GM20431 (cell line): ENCODE data around the gene TRMT2B.
"Not testable (repeated sequence)": the region's sequence is repeated elsewhere in the genome, so short reads cannot be mapped to it uniquely, and the experiment has no call there.

Experiments used
- in situ Hi-C: fragments of 300-500 bp; cut with MseI, MboI; formaldehyde crosslinking; loops from one replicate; pipeline ENCODE4 v1.15.0; 2020; ENCODE audit warnings: low sequenced_read_pairs; ENCODE audit not compliant: unreplicated experiment

TRMT2B gene, protein sequence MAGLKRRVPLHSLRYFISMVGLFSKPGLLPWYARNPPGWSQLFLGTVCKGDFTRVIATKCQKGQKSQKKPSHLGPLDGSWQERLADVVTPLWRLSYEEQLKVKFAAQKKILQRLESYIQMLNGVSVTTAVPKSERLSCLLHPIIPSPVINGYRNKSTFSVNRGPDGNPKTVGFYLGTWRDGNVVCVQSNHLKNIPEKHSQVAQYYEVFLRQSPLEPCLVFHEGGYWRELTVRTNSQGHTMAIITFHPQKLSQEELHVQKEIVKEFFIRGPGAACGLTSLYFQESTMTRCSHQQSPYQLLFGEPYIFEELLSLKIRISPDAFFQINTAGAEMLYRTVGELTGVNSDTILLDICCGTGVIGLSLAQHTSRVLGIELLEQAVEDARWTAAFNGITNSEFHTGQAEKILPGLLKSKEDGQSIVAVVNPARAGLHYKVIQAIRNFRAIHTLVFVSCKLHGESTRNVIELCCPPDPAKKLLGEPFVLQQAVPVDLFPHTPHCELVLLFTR

DNA sequence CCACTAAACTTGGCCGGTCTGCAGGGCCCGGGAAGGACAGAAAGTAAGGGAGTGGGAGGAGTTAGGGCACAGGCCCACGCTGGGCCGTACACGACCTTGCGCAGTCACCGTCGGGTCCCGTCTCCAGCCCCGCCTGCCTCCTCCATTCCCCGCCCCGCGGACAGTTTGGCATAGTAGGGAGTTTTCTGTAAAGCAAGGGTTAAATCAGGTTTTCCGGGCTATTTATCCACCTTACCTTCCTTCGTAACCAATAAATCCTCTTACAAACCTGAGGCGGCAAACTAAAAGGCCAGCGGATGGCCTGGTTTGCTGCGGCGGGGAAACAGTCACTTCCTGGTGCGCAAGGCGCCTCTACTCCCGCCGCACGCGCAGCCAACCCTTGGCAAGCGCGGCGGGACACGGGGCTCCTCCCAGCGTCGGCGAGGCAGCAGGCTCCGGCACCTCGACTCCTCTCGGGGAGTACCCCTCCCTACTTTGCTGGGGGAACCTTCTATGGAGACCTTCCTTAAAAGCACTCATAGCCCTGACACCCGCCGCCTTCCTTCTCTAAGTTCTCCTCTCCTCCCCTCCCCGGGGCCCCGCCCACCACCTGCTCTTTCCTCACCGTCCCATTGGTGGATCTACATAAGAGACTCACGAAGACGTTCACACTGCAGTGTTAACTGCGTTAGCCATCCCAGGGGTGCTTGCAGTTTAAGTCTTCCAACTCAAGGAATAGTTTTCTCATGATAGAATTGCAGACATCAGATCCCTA lies at the start of gene TRMT2B:
TRMT2B (minus strand) TSS at position 563 of the 754 bp plus-strand sequence. CDS start 9,822 bp downstream, outside the sequence.
- in situ Hi-C loops: no loop called here

- in situ Hi-C loops: no loop called here
Observed at GRCh38 chrX:101097546-101098453, 45.9 kb upstream of the TRMT2B start, which contains the start of gene CENPI. CENPI (plus strand) TSS chrX:101098204; CDS start chrX:101101071, 2,867 bp downstream.

DNA sequence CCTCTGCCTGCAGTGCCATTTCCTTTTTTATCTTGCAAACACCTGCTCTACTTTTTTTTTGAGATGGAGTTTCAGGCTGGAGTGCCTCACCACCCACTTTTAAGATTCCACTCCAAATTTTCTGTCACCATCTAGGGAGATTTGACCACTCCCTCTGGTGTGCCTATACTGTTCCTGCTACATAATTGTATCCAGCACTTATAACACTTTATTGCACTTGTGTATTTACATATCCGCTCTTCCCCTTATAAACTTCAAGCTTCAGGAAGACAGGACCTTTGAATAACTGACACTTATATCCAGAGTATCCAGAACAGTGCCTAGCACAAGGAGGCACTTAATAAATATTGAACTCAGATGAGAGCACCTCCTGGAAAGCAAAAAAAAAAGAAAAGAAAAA lies 39.9 kb upstream of the TRMT2B start:
- in situ Hi-C loops: no loop called here

GRCh38 chrX:101081231-101081630 lies 29.3 kb upstream of the TRMT2B start:
- in situ Hi-C loops: no loop called here

DNA sequence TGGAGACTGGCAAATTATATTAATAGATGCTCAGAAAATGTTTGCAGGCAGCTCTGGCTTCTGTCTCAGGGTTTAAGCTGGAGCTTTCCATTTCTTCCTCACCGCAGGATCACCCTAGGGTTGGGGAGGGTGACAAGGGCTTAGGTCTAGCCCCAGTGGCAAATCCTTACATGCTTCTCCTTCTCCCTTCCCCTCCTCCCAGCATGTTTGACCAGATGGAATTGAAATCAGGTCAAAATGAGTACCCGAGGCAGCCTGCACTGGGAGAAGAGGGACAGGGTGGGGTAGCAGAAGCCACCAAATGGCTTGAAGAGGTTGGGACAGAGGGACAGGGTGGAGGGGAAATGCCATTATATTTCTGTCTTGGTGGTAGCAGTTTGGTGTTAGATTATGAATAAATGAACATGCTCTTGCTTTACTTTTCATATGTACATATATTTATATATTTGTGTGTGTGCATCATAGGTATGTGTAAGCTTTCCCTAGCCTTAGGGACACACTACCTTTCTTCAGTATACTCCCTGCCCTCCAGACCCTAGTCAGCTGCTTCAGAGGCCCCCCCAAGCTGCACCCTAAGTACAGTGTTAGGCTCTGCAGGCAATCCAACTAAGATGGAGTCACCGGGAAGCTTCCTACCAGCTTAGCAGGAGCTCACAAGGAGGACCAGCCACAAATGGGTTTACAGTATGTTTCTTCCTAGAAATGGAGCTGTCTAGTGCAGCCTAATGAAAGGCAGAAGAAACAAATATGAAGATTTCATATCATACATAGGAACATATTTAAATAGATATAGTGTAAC lies 28.6 kb upstream of the TRMT2B start:
- in situ Hi-C loops: no loop called here

- in situ Hi-C loops: no loop called here
Observed at GRCh38 chrX:101079736-101080270, 27.9 kb upstream of the TRMT2B start.

DNA sequence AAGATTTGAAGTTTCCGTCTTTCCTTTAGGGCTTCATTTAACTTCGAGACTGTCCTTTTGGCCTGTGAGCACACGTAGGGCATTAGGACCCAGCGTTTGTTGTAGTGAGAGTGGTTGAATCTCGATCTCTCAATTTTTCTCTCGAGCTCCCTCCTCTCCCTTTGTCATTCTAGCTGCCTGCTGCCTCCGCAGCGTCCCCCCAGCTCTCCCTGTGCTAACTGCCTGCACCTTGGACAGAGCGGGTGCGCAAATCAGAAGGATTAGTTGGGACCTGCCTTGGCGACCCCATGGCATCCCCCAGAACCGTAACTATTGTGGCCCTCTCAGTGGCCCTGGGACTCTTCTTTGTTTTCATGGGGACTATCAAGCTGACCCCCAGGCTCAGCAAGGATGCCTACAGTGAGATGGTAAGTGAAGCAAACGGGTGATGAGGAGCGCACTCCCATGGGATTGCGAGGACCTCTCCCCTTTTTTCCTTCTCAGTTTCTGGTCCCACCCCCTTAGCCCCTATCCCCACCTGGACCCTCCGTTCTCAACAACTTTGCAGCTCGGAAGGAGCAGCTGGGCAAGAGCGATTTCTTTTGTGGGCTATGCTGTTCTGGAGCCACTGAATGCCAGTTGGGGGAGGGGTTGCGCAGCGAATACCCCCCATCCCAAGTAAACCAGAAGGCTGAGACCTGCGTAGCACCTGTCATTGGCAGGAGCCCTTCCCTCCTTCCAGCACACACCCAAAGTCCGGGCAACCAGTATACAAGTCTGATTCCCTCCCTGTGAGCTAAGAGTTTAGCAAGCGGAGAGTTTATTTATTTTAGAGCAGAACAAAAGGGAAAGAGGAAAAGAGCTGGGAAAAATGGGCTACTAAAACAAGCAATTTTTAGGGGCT lies 27.0 kb upstream of the TRMT2B start, which contains the start of gene TMEM35A:
TMEM35A (plus strand) TSS at position 164 of the 883 bp plus-strand sequence; CDS start at position 288, 124 bp downstream.
- in situ Hi-C loops: no loop called here

GRCh38 chrX:101071582-101071981 lies 19.7 kb upstream of the TRMT2B start:
- in situ Hi-C loops: no loop called here

DNA sequence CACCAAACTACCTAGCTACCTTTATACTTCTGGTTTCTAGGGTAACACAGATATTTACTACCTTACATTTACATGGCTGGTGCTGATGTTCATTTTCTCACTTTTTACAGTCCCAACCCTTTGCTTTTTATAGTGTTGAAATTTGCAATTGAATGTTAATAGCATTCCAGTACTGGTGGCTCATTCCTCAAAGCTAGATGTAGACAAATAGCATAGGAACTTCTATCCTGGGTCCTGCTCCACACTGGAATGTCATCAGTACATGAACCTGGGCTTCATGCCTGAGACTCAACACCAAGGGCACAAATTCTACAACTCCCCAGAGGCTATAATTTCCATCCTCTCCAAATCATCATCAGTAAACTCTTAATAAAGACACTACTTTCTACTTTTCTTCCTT lies 10.3 kb upstream of the TRMT2B start:
- in situ Hi-C loops: no loop called here

- in situ Hi-C loops: no loop called here
Observed at GRCh38 chrX:101057093-101057714, 5.3 kb upstream of the TRMT2B start.

DNA sequence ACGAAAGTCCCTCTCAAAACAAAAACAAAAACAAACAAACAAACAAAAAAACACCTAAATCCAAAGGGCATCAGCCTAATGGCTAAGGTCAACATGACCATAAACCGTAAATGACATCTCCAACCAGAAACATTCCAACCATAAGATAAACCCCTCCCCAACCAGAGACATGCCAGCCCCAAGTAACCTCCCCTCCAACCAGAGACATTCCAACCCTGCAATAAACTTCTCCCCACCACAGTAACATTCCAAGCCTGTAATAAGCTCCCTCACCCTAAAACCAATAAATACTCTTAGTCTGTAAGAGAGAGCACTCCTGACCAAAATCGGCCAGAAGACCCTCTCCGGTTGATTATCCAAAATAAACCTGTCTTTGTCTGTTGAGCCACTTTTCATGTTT lies 4.6 kb upstream of the TRMT2B start:
- in situ Hi-C loops: not testable (repeated sequence)

DNA sequence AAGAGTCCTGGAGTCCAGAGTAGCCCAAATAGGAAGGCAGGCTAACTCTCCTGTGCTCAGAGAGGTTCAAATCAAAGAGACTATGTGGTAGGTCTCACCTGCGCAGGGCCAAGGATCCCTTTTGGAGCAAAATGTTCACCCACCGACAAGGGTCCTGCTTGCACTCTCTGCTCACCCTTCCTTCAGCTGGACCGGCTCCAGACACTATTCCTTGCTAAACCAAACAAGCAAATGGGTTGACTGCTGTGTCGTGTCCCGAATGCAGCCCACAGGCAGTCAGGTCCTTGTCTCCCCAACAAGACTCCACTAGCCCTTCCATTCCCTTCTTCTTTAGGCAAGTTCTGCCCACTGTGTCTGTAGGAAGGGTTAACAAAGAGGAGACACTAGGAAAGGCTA lies 760 bp downstream of the TRMT2B start:
- in situ Hi-C loops: no loop called here

DNA sequence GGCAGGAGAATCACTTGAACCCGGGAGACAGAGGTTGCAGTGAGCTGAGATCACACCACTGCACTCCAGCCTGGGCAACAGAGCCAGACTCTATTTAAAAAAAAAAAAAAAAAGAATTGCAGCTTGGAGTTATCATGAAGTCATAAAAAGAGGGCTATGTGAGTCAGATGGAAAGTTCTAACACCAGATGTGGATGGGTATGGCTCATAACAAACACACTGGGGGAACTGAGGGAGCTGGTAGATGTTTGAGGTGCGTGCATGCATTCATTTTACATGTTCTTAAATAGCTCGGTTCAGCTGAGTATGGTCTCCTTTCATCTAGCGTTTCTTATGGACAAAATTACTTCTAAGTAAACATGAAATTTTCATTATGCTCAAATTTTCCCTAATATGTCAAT lies 11.7 kb downstream of the TRMT2B start:
- in situ Hi-C loops: no loop called here

DNA sequence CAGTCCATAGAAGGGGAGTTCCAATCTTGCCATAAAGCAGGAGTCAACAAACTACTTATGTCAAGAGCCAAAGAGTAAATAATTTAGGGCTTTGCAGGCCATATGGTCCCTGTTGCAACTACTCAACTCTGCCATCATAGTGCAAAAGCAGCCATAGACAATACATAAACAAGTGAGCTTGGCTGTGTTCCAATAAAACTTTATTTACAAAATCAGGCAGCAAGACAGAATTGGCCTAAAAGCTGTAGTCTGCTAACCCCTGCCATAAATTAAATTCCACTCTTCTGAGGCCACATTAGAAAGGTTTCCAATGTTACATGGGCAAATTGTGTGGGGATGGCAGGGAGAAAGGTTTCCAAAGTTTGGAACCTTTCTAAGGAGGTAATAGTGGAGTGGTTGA lies 14.7 kb downstream of the TRMT2B start:
- in situ Hi-C loops: no loop called here

DNA sequence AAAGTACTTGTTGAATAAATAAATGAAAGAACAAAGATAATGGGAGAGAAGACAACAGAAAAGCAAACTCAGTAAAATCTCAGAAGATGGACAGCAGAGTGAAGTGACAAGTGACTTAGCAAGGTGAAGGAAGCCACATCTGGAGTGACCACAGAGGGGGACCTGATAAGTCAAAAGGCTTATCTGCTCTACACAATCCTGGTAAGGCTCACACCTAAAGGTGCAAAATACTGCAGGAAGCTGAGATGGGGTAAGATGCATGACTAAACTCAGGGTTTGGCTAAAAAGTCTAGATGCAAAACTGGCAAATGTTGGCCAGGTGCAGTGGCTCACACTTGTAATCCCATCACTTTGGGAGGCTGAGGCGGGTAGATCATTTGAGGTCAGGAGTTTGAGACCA lies 22.2 kb downstream of the TRMT2B start:
- in situ Hi-C loops: no loop called here

- in situ Hi-C loops: no loop called here
Observed at GRCh38 chrX:101028562-101028961, 23.3 kb downstream of the TRMT2B start.

DNA sequence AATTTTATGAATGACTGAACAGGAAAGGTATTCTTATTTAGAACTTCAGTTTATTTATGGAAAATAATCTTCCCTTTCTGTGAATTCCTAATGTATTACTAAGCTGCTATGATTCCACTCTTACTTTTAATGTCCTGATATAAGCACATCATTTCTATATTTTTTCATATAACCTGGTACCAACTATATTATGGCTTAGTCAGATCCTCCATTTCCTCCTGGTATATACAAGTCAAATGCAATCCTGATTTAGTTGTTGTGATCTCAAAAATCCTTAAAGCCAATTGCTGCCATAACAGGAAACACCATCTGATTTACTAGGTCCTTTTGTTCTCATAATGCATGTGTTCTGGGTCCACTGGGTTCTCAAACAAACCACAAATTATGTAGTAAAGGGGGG lies 26.8 kb downstream of the TRMT2B start:
- in situ Hi-C loops: no loop called here

DNA sequence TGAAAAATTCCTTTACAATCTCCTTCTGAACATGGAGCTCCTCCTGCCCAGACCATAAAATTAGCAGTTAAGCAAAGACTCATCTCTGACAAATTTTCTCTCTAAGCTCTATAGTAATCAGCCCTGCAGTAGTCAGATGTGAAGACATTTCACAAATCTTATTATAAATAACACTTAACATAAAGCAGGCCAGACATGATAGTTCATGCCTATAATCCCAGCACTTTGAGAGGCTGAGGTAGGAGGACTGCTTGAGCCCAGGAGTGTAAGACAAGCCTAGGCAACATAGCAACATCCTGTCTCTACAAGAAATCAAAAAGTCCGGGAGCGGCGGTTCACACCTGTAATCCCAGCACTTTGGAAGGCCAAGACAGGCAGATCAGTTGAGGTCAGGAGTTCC lies 29.9 kb downstream of the TRMT2B start:
- in situ Hi-C loops: no loop called here
